ENCODE results near the gene CCDC28B.
"Not testable (repeated sequence)": the region's sequence is repeated elsewhere in the genome, so short reads cannot be mapped to it uniquely, and the experiment has no call there.

Gene CCDC28B

GRCh38 chr1:32200226-32201010 is at the start of gene CCDC28B:
Gene CCDC28B (plus strand): TSS chr1:32200595. CDS start chr1:32201936, 1,341 bp downstream.
- peak; percentile 38 for DNase-seq

DNA sequence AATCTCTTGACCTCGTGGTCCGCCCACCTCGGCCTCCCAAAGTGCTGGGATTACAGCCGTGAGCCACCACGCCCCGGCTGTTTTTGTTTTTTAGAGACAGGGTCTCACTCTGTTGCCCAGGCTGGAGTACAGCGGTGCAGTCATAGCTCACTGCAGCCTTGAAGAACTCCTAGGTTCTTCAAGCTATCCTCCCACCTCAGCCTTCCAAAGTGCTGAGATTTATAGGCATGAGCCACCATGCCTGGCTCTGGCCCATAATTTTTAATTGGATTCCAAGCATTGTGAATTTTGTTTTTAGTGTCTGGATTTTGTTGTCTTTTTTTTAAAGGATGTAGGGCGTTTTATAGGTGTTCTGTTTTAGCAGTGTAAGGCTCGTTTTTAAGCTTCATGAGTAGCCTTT is 49.5 kb upstream of the CCDC28B start:
- DNase-seq, result no peak

DNA sequence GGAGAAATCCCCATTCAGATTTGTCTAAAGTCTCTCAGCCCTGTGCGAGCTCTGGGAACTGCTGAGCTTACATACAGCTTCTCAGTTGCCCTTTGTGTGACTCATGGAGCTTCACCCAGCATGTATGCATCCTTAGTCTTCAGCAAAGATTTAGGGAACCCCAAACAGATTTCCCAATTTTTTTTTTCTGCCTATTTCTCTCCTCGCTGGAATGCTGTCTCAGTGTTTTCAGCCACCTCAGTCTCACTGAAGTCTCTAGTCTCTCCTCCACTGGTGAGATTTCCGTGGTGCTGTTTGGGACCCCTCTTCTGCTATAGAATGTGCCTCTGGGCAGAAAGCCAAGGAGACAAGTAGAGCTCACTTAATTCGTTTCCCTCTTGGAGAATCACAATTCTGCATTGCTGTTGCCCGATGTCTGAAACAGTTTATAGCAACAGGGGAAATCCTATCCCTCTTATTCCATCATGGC is 49.0 kb upstream of the CCDC28B start:
- peak; percentile 53 for DNase-seq

GRCh38 chr1:32159189-32159588 is 41.2 kb upstream of the CCDC28B start:
- no peak for DNase-seq

DNA sequence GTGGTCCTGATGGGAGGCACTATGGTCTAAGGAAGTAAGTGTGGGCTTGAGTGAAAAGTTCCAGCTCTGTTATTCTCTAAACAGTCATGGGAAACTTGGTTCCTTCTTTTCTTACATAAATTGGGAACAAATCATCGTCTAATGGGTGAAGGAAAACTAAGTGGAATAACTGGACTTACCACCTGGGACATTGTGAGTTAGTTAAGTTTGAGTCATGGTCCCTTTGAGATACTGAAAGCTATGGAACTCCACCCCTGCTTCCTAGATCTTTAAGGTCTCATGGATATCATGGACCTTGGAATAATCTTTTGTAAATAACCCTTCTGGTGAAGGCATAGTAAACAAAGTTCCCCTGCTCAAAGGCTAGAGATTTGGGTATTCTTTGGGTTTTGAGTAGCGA is 37.0 kb upstream of the CCDC28B start:
- no peak for DNase-seq

DNA sequence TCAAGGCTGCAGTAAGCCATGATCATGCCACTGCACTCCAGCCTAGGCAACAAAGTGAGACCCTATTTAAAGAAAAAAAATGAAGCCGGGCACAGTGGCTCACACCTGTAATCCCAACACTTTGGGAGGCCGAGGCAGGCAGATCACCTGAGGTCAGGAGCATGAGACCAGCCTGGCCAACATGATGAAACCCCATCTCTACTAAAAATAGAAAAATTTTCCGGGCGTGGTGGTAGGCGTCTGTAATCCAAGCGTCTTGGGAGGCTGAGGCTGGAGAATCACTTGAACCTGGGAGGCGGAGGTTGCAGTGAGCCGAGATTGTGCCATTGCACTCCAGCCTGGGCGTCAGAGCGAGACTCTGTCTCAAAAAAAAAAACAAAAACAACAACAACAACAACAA is 34.8 kb upstream of the CCDC28B start:
- not testable (repeated sequence) for DNase-seq

DNA sequence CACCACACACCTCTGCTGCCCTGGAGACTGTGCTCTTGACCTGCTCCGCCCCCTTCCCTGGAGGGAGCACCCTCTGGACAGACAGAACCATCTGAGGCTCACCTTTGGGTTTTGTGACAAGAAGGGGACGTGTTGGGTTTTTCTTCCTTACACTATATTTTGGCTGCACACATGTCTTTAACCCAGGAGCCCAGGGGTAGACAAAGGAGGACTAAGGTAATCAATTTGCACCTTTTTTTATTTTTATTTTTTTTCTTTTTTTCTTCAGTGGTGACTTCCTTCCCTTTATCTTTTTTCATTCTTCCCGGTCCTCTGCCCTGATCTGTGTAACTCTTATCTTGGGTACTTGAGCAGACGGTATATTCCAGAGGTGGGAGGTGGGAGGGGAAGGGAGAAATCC is 29.4 kb upstream of the CCDC28B start:
- no peak for DNase-seq

DNA sequence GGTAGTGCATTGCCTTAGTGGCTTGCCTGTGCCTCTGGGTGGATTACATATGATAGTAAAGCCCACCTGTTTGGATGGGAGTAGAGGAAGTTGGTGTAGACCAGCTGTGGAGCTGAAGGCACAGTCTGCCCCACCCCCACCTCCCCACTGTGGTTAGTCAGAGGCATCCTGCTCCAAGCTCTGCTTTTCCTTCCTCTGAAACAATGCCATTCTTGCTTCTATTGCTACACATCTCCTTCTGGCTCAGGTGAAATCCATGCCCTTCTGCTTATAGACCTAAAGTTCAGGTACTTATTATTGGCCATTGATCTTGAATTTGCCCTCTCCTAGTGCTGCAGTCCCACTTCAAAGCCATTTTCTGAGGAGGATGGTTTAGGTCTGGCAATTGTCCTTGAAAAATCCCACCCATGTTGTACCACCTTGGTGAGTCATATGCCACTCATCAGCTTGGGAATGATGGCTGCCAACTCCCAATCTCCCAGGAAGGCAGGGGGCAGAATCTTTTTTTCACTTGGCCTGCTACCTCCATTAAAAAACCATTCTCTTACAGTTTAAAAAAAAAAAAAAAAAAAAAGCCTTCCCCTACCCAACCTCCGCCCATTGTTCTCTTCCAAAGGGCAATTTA is 27.7 kb upstream of the CCDC28B start:
- peak; percentile 34 for DNase-seq

GRCh38 chr1:32178380-32179192 is 21.8 kb upstream of the CCDC28B start:
- no peak for DNase-seq

- DNase-seq, result no peak
Measured at GRCh38 chr1:32179193-32179442, 21.3 kb upstream of the CCDC28B start.

DNA sequence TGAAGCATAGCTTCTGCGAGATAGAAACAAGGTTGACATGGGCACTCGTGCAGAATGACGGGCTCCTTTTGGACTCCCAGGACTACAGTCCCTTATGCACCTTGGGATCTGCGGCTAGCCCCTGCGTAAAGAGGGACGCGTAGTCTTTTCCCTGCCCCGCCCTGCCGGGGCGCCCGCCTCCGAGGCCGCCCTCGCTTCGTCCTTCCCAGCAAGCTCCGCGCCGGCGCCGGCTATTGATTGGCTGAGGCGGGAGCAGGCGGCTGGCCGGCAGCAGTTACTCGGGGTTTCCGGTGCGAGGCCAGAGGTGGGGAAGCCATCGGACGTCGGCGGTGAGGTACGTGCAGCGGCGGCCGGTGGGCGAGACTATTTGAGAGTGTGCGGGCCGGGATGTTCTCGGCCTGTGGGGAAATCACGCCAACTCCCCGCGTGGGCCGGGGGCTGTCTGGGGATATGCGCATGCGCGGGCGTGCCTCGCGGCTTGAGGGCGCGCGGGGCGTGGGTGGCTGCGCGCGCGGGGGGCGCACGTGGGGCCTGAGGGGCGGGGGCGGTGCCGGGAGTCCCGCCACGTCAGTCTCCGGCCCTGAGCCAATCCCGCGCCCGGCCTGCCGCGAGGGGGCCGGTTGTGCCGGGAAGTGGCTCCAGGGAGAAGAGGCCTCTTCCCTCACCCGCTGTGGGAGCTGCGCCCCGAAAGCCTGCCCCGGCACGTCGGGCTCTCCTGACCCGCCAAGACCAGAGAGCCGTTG is 20.8 kb upstream of the CCDC28B start, which contains the start of gene TXLNA:
TSS of gene TXLNA (plus strand) at position 233 of the 743 bp plus-strand sequence. CDS start 671 bp downstream, outside the sequence.
- DNase-seq, result peak; percentile 94

- peak; percentile 43 for DNase-seq
Measured at GRCh38 chr1:32180186-32181060, 20.0 kb upstream of the CCDC28B start.

GRCh38 chr1:32181065-32181464 is 19.3 kb upstream of the CCDC28B start:
- no peak for DNase-seq

- DNase-seq, result no peak
Measured at GRCh38 chr1:32181563-32181962, 18.8 kb upstream of the CCDC28B start.

GRCh38 chr1:32182060-32182459 is 18.3 kb upstream of the CCDC28B start:
- no peak for DNase-seq

DNA sequence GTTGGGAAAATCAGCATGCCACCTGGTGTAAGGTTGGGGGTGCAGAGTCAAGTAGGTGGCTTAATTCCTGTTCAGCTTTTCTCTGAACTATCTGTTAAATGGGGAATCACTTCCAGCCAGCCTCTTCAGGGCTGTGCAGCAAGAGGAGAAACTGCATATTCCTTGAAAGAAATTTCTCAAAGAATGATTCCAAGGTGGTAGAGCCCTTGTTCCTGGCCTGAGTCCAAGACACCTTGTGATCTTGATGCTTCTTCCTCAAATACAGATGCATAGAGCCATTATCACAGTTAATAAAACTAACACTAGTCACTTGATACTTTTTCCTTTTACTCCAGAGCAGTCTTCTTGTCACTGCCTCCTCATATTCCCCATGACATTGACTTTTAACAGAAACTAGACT is 15.7 kb upstream of the CCDC28B start:
- DNase-seq, result no peak

DNA sequence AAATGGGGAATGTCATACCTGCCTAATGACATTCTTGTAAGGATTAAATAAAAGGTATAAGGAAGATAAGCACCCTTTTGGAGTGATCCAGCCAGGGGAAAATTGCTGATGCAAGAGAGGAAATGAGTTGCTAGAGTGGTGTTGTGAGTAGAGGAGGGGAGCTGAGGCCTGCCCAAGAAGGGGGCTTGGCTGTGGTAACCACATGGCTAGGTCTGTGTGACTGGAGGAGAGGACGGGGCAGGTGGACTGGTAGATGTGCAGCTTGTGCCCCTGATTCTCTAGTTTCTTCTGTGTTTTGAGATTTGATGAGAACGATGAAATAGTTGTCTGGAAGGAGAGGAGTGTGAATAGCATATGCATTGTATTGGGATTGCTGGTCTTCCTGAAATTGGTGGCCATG is 14.3 kb upstream of the CCDC28B start:
- no peak for DNase-seq

- no peak for DNase-seq
Measured at GRCh38 chr1:32186491-32186890, 13.9 kb upstream of the CCDC28B start.

GRCh38 chr1:32187850-32188249 is 12.5 kb upstream of the CCDC28B start:
- DNase-seq, result no peak

- DNase-seq, result no peak
Measured at GRCh38 chr1:32192220-32192948, 8.0 kb upstream of the CCDC28B start.

DNA sequence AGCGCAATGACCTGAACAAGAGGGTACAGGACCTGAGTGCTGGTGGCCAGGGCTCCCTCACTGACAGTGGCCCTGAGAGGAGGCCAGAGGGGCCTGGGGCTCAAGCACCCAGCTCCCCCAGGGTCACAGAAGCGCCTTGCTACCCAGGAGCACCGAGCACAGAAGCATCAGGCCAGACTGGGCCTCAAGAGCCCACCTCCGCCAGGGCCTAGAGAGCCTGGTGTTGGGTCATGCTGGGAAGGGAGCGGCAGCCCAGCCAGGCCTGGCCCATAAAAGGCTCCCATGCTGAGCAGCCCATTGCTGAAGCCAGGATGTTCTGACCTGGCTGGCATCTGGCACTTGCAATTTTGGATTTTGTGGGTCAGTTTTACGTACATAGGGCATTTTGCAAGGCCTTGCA is 5.4 kb upstream of the CCDC28B start:
- DNase-seq, result no peak

Data from NCI-H226 (cell line).